HuH-7.5 (cell line): Measurements from ENCODE around the gene PRLHR.

Experiments
- DNase-seq: peaks from one replicate; pipeline ENCODE4 v3.0.0; 2011; ENCODE audit warnings: low spot score

The PRLHR gene

GRCh38 chr10:118587881-118588651 lies 7.4 kb downstream of the PRLHR start:
- no peak for DNase-seq

DNA sequence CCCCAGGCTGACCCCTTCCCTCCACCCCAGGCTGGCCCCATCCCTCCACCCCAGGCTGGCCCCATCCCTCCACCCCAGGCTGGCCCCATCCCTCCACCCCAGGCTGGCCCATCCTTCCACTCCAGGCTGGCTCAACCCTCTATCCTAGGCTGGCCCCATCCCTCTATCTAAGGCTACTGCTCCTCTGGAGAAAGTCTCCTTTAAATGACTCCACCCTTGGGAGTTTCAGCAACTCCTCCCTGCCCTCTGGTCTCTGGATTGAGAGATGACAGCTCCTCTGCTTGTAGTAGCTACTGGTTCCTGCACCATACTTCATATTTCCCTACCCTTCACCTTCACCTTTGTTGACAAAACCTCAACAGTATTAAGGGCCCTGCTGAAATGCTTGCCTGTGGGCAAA lies 8.5 kb downstream of the PRLHR start:
- no peak for DNase-seq

DNA sequence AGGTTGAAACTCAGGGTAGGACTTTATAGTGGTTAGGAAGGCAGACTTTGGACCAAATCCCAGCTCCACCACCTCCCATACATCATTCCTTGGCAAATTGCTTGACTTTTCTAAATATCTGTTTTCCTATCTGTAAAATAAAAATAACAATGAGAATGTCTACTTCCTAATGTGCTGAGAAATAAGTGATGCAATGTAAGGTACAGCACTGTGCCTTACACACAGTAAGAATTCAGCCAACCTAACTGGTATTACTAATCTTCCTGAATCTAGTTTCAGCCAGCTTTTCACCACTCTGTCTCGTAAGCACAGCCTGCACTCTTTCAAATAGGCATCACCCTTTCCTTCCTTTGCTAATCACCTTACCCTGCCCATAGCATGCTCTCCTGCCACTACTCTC lies 9.7 kb downstream of the PRLHR start:
- no peak for DNase-seq

GRCh38 chr10:118585234-118585633 lies 10.2 kb downstream of the PRLHR start:
- DNase-seq: no peak

DNA sequence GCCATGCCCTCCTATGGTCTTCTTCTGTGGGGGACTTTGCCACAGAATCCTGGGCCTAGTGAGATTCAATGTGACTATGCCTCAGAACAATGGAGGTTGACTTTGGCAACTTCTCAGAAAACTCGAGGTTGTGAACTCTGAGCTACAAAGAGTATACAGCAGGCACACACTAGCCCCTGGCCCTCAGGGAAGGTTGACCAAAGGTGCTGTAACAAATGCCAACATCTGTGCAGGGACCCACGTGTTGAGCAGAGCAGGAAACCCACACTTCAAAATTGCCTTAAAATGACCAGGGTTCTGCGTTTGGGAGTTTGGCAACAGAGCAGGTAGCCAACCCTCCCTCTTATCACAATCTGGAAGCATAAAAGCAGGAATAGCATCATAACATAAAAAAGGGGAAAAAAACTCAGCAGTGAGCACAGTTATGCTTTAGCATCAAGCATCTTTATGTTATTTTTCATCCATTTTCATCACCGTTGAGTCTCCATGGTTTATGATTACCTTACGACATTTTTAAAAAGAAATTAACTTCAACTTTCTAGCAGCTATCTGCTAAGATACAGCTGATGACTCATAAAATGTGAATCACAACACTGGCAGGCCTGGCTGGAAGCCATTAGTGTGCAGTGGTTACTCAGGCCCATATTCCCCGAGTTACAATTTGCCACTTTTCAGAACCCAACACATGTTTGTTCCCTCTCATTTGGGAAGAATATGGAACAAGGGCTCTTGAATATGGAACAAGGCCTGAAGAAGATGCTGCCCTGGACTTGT lies 11.1 kb downstream of the PRLHR start:
- DNase-seq: no peak

DNA sequence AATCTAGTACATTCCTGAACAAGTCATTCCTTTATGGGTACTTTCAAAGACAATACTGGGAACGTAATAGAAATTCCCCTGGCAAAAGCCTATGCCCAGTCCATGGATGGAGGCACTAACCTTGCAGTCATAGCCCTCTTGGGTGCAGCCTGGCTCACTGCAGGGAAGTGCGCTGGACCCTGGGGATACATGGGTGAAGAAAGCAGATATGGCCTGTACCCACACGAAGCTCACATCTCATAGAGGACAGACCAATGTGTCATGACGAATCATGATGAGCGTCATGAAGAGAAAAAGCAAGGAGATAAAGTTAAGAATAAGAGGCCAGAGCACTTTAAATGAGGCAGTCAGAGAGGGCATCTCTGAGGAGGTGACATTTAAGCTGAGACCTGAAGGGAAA lies 11.8 kb downstream of the PRLHR start:
- DNase-seq: no peak

GRCh38 chr10:118582511-118582910 lies 12.9 kb downstream of the PRLHR start:
- no peak for DNase-seq

DNA sequence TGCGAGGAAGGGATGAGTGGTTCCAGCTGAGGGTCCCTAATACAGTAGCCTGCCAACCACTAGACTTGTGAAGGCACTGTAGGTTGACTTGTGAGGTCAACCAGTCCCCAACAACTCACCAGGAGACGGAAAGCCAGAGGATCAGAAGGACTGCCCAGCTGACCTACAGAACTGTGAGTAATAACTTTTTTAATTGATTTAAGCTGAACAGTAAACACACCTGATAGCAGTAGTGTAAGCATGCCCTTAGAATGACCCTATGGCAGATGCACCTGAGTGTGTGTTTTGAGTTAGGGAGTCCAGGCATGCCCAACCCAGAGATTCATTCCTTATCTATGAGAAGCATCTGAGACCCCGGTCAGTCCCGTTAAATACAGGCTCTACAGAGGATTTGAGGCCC lies 14.1 kb downstream of the PRLHR start:
- no peak for DNase-seq

DNA sequence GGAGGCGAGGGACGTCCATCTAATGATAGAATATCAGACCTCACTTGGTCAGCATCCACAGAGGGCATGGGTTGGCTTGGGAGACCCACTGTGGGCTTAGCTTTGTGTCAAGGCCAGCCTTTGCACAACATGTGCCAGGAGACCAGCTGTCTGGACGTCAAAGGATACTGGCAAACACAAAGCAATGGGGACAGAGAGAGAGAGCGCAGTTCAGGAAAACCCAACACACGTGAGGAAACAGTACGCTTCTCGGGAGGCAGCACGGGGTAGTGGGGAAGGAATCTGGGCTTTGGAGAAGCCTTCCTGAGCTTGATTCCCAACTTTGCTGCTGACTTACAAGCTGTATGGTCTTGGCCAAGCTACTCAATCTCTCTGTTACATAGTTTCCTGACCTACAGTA lies 14.7 kb downstream of the PRLHR start:
- no peak for DNase-seq

DNA sequence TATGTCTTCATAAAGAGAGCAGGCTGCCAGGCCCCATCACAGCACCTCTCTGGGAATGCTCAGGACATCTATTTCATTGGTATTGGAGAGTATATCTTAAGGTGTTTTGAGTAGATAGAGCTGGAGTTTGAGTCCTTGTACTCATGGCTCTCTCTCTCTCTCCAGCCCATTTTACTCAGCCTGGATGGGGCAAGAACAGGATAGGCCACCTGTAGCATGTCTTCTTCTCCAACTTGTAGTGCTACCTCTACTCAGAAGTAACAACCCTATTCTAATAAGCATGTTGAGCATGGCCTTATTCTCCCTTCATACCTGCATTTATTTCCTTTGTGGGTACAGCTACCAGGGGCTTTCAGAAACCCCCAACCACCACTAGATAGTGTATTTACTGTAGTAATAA lies 21.9 kb downstream of the PRLHR start:
- DNase-seq: no peak

DNA sequence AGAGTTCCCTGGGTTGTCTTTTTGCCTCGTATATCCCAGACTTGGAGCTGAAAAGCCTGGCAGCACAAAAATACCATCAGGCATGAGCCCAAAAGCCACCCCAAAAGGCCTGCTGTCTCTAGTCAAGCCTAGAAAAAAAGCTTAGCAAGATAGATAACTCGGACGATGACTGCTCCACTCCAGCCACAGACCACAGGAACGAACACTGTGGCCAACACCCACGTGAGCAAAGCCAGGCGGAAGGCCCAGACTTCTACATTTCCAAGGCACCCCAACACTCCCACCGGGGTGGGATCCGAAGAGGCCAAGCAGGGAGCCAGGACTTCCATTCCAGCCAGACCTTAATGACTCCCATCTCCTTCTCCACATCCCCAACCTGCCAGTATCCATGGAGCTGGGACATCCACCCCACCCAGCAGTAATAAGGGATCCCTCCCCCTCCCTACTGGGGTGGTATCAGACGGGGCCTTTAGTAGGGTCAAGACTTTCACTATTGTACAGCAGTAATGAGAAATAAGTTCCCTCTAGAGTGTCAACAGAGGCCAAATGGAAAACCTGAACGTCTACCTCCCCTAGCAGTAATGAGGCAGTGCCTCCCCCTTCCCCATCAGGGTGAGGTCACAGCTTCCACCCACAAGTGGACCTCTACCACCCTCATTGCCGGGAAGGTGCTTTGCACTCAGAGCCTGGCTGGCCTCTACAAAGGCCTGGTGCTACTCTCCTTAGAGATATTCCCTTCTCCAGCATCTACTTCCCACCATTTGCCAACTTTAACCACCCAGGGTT lies 23.0 kb downstream of the PRLHR start:
- no peak for DNase-seq

DNA sequence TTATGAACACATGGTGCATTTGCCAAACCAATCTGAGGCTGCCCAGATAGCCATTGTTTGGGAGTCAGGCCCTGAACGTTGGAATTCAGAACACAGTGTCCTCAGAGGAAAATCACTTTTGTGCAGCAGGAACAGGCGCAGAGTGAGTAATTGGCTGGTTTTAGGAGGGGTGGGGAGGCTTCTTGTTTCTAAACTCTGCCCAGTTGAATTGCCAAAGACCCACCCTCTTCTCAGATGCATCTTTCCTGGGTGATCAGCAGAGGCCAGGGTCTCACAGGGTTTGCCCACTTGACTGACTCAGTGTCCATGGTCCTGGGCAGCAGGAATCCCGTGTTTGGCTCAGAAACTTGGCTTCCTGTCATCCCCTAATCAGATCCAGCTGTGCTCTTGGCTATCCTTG lies 24.3 kb downstream of the PRLHR start:
- DNase-seq: no peak

DNA sequence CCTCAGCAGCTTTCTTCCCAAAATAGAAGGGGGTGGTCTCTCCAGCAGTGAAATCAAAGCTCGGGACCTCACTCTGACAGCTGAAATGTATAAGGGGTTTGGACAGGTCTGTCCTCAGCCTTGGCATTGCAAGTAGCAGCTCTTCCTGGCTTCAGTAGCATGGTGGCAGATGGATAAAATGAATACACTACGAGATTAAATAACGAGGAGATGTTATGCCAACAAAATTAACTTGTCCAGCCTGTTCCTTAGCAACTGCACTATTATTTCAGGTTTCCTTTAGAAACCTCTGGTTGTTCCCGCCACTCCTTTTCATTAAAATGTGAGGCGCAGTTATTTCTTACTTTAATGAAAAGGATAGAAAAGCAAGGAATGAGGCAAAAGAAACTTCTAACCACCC lies 24.9 kb downstream of the PRLHR start:
- DNase-seq: no peak

- no peak for DNase-seq
Measured at GRCh38 chr10:118569882-118570252, 25.6 kb downstream of the PRLHR start.

DNA sequence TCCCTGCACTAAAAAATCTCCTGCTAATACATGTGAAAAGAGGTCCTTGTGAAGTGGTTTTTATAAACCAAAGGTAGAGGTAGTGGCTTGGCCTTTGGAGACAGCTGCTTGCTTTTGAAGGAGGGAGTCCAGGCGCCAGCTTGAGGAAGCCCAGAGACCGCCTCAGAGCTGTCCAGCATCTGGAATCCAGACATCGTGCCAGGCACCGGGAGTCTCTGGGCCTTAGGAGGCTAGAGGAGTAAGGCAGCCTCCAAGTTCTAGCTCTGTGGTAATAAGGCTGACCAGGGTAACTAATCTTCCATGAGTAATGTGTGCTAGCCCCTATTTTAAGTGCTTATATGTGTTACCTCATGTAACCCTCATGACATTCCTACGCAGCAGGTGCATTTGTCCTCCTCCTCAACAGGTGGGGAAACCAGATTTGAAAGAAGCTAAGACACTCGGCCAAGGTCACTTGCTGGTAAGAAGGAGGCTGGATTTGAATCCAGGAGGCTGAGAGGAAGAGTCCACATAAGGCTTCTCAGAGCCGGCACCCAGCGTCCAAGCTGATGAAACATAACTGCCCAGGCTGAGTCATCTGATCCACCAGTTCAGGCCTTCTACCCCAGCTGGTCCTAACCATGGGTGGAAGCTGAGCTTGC lies 26.1 kb downstream of the PRLHR start:
- no peak for DNase-seq

DNA sequence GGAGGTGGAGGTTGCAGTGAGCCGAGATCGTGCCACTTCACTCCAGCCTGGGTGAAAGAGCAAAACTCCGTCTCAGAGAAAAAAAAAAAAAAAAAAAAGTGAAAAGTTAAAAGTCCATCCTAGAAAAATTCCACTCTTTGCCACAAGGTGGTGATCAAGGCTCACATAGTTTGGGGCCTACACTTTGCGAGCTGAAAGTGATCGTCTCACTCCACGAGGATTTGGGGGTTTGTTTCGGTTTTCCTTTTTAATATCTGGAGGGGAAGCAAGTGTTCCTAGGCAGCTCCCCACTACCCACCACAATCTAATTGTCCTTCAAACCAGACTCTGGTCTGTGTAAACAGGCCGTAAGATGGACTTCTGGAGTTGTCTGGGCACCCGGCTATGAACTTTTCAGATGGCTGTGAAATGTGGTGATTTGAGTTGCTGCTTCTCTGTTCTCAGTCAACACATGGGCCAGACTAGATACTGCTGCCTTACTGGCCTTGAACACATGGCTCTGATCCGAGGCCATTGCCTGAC lies 27.1 kb downstream of the PRLHR start:
- peak; percentile 28 for DNase-seq

DNA sequence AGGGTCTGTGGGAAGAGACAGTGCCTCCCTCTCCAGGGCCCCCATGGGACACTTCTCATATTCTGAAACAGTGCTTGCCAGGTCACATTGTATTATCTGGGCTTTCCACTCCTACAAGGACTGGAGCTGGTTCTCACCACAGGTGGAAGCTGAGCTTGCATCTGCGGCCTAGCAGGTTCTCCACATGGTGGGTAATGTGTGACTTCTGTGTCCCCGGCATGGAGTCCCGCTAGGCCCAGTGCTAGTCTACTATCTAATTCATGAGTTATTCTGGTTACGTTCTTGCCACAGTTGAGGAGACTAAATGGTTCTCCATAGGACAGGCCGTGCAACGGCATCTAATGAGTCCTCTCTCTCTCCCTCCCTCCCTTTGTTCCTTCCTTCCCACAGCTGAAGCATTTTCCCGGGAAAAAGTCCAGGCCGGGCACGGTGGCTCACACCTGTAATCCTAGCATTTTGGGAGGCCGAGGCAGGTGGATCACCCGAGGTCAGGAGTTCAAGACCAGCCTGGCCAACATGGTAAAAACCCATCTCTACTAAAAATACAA lies 27.7 kb downstream of the PRLHR start:
- no peak for DNase-seq

- no peak for DNase-seq
Measured at GRCh38 chr10:118566911-118567310, 28.5 kb downstream of the PRLHR start.

GRCh38 chr10:118565301-118566075 lies 30.0 kb downstream of the PRLHR start:
- DNase-seq: no peak

DNA sequence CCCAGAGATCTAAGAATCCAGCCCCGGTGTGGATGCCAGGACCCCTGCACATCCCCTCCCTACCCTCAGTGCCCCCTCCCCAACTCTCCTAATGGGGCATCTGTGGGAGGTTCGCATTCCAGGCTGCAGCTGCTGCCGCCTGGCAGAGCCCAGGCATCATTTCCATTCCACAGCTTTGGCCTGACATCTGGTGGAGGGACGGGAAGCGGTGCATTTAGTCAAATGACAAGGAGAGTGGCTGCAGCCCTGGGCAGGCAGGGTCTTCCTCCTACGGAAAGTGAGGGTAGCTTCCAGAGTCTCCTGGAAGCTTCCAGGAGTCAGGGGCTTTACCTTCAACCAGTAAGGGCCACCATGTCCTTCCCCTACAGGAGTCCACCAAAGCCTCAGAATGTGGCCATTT lies 30.8 kb downstream of the PRLHR start:
- DNase-seq: no peak

GRCh38 chr10:118564114-118564513 lies 31.3 kb downstream of the PRLHR start:
- no peak for DNase-seq
